ENCODE data around the gene RDH8.

The RDH8 gene

GRCh38 chr19:10043286-10043927 lies 30.1 kb downstream of the RDH8 start:
- DNase-seq, result no peak

- no peak for DNase-seq
These were observed 31.1 kb downstream of the RDH8 start for GRCh38 chr19:10044390-10044789.

- no peak for DNase-seq
These were observed 32.1 kb downstream of the RDH8 start for GRCh38 chr19:10045371-10045770.

DNA sequence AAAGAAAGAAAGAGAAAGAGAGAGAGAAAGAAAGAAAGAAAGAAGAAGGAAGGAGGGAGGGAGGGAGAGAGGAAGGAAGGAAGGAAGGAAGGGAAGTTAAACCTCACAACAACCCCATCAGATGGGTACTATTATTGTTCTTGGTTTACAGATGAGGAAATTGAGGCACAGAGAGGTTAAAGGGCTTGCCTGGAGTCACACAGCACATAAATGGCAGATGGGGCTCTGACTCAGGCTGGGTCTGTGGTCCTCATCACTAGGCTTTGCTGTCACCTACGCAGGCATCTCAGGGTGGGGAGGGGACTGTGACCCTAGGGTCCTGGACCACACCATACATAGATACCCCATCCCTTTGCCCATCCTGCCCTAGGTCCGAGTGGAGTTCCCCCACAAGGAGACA lies 36.3 kb downstream of the RDH8 start:
- no peak for DNase-seq

DNA sequence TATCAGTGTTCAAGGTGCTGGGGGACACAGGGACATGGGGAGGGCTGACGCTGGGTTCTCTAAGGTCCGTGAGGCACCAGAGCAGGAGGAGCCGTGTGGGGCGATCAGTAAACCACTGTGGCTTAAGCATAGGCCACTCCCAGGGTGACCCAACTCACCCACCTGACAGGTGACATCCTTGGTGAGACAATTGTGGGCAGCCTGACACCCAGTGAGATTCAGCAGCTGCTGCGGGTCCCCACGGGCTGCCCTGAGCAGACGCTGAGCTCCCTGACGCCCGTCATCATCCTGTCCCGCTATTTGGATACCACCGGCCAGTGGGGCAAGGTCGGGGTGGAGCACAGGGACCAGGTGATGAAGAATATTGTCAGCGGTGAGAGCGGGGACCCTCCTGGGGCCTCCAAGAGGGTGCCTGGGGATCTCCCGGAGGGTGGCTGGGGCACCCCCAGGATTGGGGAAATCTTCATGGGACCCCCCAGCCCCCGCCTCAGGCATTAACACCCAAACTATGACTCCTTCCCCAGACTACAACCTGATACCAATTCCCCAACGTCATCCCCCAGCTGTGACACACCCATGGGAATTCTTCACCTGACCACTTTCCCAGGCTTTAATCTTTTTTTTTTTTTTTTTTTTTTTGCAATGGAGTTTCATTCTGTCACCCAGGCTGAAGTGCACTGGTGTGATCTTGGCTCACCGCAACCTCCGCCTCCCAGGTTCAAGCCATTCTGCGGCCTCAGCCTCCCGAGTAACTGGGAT lies 39.5 kb downstream of the RDH8 start:
- no peak for DNase-seq

DNA sequence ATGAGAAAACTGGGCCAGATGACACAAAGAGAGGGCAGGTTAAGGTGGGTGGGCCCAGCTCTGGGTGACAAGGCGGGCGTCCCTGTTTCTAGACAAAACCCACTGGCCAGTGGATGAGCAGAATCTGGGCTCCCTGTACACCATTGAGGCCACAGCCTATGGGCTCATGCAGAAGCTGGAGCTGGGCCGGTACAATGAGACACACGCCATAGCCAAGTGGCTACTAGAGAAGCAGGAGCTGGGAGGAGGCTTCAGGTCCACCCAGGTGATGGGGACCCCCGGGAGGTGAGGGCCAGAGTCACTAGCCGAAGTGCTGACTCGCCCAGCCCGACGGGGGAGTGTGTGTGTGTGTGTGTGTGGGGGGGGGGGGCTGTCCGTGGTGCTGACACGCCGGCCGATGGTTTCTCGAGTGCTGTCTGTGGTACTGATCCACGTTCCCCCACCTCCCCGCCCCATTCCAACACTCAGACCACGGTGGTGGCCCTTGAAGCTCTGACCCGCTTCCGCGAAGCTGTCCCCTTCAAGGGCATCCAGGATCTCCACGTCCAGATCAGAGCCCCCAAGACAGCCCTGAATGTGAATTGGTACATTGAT lies 48.5 kb downstream of the RDH8 start:
- no peak for DNase-seq

DNA sequence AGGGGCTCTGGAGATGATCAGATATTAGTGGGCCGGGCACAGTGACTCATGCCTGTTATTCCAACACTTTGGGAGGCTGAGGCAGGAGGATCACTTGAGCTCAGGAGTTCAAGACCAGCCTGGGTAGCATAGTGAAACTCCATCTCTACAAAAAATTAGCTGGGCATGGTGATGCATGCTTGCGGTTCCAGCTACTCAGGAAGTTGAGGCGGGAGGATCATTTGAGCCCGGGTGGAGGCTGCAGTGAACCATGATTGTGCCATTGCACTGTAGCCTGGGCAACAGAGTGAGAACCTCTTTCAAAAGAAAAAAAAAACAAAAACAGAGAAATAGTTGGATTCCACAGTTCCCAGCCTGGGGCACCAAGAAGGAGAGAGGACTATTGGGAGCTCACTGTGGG lies 54.9 kb downstream of the RDH8 start:
- DNase-seq, result no peak

DNA sequence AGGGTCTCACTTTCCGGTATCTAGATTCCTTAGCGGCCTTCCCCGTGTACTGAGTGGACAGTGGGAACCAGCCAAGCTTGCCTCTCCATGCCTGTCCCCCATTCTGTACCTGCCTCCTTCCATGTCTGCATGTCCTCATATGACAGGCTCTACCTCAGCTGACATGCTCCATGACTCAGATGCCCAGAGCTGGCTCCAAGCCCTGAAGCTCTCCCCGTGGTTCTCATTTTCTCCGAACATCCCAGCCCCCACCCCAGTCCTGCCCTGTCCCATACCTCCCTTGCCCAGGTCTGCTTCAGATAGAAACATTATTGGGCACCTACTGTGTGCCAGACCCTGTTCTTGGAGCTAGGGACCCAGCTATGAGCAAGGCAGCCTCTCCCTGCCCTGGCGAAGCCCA lies 55.8 kb downstream of the RDH8 start:
- no peak for DNase-seq

- DNase-seq, result no peak
These were observed 57.6 kb downstream of the RDH8 start for GRCh38 chr19:10070730-10071446.
